Ishikawa (cell line): ENCODE measurements around the gene MYL11.

Experiments used
- CEBPB ChIP-seq: IDR thresholded peaks from 2 replicates; pipeline ENCODE4 v1.6.1; 2012
- CREB1 ChIP-seq: IDR thresholded peaks from 2 replicates; pipeline ENCODE4 v1.6.1; 2012; ENCODE audit warnings: low read depth
- EGR1 ChIP-seq: IDR thresholded peaks from 2 replicates; pipeline ENCODE4 v1.6.1; 2012
- EP300 ChIP-seq: IDR thresholded peaks from 2 replicates; pipeline ENCODE4 v1.6.1; 2012; ENCODE audit warnings: borderline replicate concordance
- FOXM1 ChIP-seq: IDR thresholded peaks from 2 replicates; pipeline ENCODE4 v1.6.1; 2012; ENCODE audit warnings: low read depth, borderline replicate concordance
- MAX ChIP-seq: IDR thresholded peaks from 2 replicates; pipeline ENCODE4 v1.6.1; 2012
- NFIC ChIP-seq: IDR thresholded peaks from 2 replicates; pipeline ENCODE4 v1.6.1; 2012
- RAD21 ChIP-seq: IDR thresholded peaks from 2 replicates; pipeline ENCODE4 v1.6.1; 2012; ENCODE audit warnings: low read depth
- REST ChIP-seq: IDR thresholded peaks from 2 replicates; pipeline ENCODE4 v1.6.1; 2012; ENCODE audit warnings: low read depth, mild to moderate bottlenecking
- TAF1 ChIP-seq: IDR thresholded peaks from 2 replicates; pipeline ENCODE4 v1.6.1; 2012; ENCODE audit warnings: low read depth, mild to moderate bottlenecking
- TCF12 ChIP-seq: IDR thresholded peaks from 2 replicates; pipeline ENCODE4 v1.6.1; 2012; ENCODE audit warnings: low read depth
- TEAD4 ChIP-seq: IDR thresholded peaks from 2 replicates; pipeline ENCODE4 v1.6.1; 2012
- USF1 ChIP-seq: IDR thresholded peaks from 2 replicates; pipeline ENCODE4 v1.6.1; 2012
- YY1 ChIP-seq: IDR thresholded peaks from 2 replicates; pipeline ENCODE4 v1.6.1; 2012; ENCODE audit warnings: low read depth
- ZBTB7A ChIP-seq: IDR thresholded peaks from 2 replicates; pipeline ENCODE4 v1.6.1; 2012; ENCODE audit warnings: low read depth

MYL11 gene

GRCh38 chr16:30355144-30355953, 19.3 kb upstream of the MYL11 start, which contains the start of gene CD2BP2:
TSS of gene CD2BP2 (minus strand) at chr16:30355308. CDS start at chr16:30354681, 627 bp downstream.
- TF ChIP-seq YY1 (peak; percentile 87), REST (0 out of 2 replicates have a peak, but pooled peaks have one; percentile 16), TEAD4 (peak; percentile 76), EGR1 (peak; percentile 74), ZBTB7A (no peak), NFIC (no peak), CEBPB (no peak), RAD21 (no peak), USF1 (peak; percentile 96), TCF12 (peak; percentile 50; the same call in 1 of the 2 replicates), MAX (peak; percentile 90), TAF1 (peak; percentile 78), FOXM1 (no peak), CREB1 (peak; percentile 82), EP300 (no peak; the same call in 1 of the 2 replicates)

- peak; percentile 25; the same call in 1 of the 2 replicates for TF ChIP-seq MAX
- no peak for TF ChIP-seq EGR1
- TF ChIP-seq FOXM1 = no peak
- TF ChIP-seq RAD21 = no peak
Observed at GRCh38 chr16:30355954-30356308, 18.7 kb upstream of the MYL11 start.

GRCh38 chr16:30356401-30357084, 18.1 kb upstream of the MYL11 start:
- TF ChIP-seq USF1 (no peak), TCF12 (no peak), NFIC (no peak), MAX (no peak), YY1 (no peak), CREB1 (no peak), TAF1 (no peak), CEBPB (no peak), REST (no peak), RAD21 (no peak), FOXM1 (no peak), EP300 (no peak), ZBTB7A (no peak), TEAD4 (no peak), EGR1 (no peak)

GRCh38 chr16:30357085-30357714, 17.4 kb upstream of the MYL11 start:
- no peak for TF ChIP-seq YY1
- TF ChIP-seq USF1 = no peak
- no peak for TF ChIP-seq RAD21
- TF ChIP-seq CREB1 = no peak
- no peak for TF ChIP-seq ZBTB7A
- no peak for TF ChIP-seq CEBPB
- TF ChIP-seq TCF12 = no peak
- TF ChIP-seq TAF1 = no peak
- no peak for TF ChIP-seq EP300
- no peak for TF ChIP-seq FOXM1
- TF ChIP-seq EGR1 = no peak
- no peak for TF ChIP-seq REST
- no peak for TF ChIP-seq NFIC
- TF ChIP-seq TEAD4 = no peak
- TF ChIP-seq MAX = no peak
